Osteoblast (primary cell): Measurements from ENCODE around the gene TRPV4. TPM values are rescaled to one million over a fixed set of nuclear protein-coding genes. Genes with fewer than 3 reads are reported as not detected.

Experiments
- DNase-seq: peaks from one replicate; pipeline ENCODE4 v3.0.0; 2011; ENCODE audit warnings: low spot score, mixed read lengths; ENCODE audit not compliant: insufficient read length; ENCODE audit errors: missing footprints
- H2AFZ ChIP-seq: 2 replicates; pipeline ENCODE4 v1.6.0; 2011; ENCODE audit warnings: mild to moderate bottlenecking, low read length
- H3K27ac ChIP-seq: 2 replicates; pipeline ENCODE4 v1.5.1; 2011; ENCODE audit warnings: mild to moderate bottlenecking, low read depth, low read length, moderate library complexity
- H3K27me3 ChIP-seq: 2 replicates; pipeline ENCODE4 v1.6.0; 2012; ENCODE audit warnings: mild to moderate bottlenecking, control low read depth, inconsistent platforms, low read length, moderate library complexity; ENCODE audit not compliant: insufficient read depth
- H3K36me3 ChIP-seq: 2 replicates; pipeline ENCODE4 v1.5.1; 2011; ENCODE audit warnings: mild to moderate bottlenecking, low read length, control low read depth, moderate library complexity; ENCODE audit not compliant: insufficient read depth
- H3K4me1 ChIP-seq: 2 replicates; pipeline ENCODE4 v1.5.1; 2011; ENCODE audit warnings: mild to moderate bottlenecking, low read length, control low read depth, moderate library complexity; ENCODE audit not compliant: insufficient read depth
- H3K4me2 ChIP-seq: 2 replicates; pipeline ENCODE4 v1.6.0; 2011; ENCODE audit warnings: mild to moderate bottlenecking, low read length; ENCODE audit not compliant: insufficient read depth
- H3K4me3 ChIP-seq: fragments of 200-600 bp; sonication (generic); 3 replicates; pipeline ENCODE4 v1.5.1; 2012; ENCODE audit warnings: mild to moderate bottlenecking, low read length, inconsistent platforms; ENCODE audit not compliant: insufficient read depth
- H3K79me2 ChIP-seq: 2 replicates; pipeline ENCODE4 v1.6.0; 2012; ENCODE audit warnings: mild to moderate bottlenecking, low read length, control low read depth, inconsistent platforms; ENCODE audit not compliant: insufficient read depth
- H3K9me3 ChIP-seq: 2 replicates; pipeline ENCODE4 v1.5.1; 2011; ENCODE audit warnings: low read depth, low read length, control low read depth
- H4K20me1 ChIP-seq: 2 replicates; pipeline ENCODE4 v1.6.0; 2012; ENCODE audit warnings: mild to moderate bottlenecking, low read length, control low read depth; ENCODE audit not compliant: insufficient read depth
- total RNA-seq: library from RNA; depleted of rRNA; stranded (reverse); fragments of >200 nt; gene quantifications from 2 replicates; pipeline ENCODE4 v1.2.3, GENCODE V29; 2012
- TF ChIP-seq, protein P1 (sequence below): IDR thresholded peaks from 2 replicates; pipeline ENCODE4 v1.5.1; 2011; ENCODE audit warnings: mild to moderate bottlenecking, low read depth, low read length, moderate library complexity; ENCODE audit errors: extremely low read depth

TRPV4 gene
- total RNA-seq, 1 donor, result 5.8 TPM

DNA sequence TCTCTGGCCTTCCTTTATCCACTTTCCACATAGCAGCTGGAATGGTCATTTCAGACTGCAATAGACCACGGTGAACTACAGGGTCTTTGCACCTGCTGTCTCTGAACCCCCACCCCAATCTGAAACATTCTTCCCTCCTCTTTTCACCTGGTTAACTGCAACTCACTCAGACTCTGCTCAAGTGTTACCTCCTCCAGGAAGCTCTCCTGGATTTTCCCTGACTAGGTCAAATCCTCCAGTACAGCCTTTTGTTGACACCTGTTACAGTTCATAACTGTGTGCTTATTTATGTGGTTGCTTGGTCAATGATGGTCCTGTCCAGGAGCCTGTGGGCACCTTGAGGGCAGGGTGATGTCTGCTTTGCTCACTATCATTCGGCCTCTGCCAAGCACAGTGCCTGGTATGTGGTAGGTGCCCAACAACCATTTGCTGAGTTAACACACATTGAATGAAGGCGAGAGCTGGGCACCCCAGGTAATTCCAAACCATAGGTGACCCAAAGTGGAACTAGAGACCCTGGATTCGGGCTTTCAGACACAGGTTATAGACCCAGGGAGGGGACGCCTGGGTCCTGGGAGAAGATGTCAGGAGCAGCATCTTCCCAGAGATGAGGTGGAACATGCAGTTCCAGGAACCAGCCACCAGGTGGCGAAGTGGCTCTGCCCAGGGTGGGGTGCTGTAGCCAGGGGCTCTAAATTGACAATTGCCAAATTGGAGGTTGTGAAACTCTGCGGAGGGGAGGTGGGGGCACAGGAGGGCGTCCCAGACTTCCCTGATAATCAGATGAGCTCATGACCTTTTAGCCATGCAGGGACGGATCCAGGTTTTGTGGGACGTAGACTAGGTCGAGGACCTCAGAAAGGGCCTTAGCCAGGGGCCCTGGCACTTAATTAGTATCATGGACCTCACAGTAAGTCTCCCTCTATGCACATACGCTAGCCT, 28.1 kb downstream of the TRPV4 start:
- no peak overlapping the region for H3K27ac ChIP-seq
- H3K9me3 ChIP-seq, result no peaks in the 10 kb centered on the region
- H3K79me2 ChIP-seq, result no peaks in the 10 kb centered on the region
- H4K20me1 ChIP-seq, result no peaks in the 10 kb centered on the region
- DNase-seq, result peak; percentile 91
- H2AFZ ChIP-seq, result no peak overlapping the region
- H3K36me3 ChIP-seq, result no peaks in the 10 kb centered on the region
- H3K27me3 ChIP-seq, result no peaks in the 10 kb centered on the region
- no peaks in the 10 kb centered on the region for H3K4me1 ChIP-seq
- TF ChIP-seq, protein P1, sequence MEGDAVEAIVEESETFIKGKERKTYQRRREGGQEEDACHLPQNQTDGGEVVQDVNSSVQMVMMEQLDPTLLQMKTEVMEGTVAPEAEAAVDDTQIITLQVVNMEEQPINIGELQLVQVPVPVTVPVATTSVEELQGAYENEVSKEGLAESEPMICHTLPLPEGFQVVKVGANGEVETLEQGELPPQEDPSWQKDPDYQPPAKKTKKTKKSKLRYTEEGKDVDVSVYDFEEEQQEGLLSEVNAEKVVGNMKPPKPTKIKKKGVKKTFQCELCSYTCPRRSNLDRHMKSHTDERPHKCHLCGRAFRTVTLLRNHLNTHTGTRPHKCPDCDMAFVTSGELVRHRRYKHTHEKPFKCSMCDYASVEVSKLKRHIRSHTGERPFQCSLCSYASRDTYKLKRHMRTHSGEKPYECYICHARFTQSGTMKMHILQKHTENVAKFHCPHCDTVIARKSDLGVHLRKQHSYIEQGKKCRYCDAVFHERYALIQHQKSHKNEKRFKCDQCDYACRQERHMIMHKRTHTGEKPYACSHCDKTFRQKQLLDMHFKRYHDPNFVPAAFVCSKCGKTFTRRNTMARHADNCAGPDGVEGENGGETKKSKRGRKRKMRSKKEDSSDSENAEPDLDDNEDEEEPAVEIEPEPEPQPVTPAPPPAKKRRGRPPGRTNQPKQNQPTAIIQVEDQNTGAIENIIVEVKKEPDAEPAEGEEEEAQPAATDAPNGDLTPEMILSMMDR, result peak; percentile 93
- H3K4me2 ChIP-seq, result no peak overlapping the region
- no peak overlapping the region for H3K4me3 ChIP-seq

DNA sequence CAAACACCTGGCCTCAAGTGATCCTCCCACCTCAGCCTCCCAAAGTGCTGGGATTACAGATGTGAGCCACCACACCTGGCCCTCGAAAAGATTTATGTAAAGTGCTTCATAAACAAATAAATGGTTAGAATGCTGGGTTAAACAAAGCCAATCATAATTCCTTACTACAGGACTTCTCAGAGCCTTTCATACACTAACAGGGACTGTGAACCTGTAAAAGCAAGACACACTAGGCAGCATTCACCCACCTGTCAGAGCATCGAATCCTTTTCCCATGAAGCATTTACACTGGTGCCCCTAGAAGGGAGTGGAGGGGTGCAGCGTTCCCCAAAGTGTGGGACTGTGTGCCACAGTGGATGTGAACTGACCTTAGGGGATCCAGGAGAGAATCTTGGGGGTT, 29.5 kb downstream of the TRPV4 start:
- TF ChIP-seq, protein P1, result no peak

DNA sequence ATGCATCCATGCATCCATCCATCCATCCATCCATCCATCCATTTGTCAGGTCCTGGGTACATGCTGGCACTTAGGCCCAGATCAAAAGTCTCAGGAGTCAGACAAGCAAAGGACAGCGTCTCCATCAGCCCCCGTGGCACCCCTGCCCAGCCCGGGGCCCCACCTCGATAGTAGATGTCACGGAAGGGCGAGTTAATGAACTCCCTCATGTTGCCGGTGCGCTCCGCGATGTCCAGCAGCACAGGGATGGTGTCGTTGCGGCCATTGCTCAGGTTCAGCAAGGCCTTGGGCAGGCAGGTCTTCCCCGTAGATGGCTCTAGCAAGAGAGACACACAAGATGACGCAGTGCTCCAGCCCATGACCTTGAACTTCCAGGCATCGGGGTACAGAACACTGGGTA, 30.4 kb downstream of the TRPV4 start:
- no peak overlapping the region for H3K4me3 ChIP-seq
- H3K27me3 ChIP-seq, result no peaks in the 10 kb centered on the region
- no peak overlapping the region for H2AFZ ChIP-seq
- no peaks in the 10 kb centered on the region for H3K79me2 ChIP-seq
- H3K36me3 ChIP-seq, result no peaks in the 10 kb centered on the region
- TF ChIP-seq, protein P1, result no peak
- no peak overlapping the region for H3K27ac ChIP-seq
- no peaks in the 10 kb centered on the region for H3K4me1 ChIP-seq
- no peaks in the 10 kb centered on the region for H4K20me1 ChIP-seq
- no peak for DNase-seq
- no peaks in the 10 kb centered on the region for H3K9me3 ChIP-seq
- H3K4me2 ChIP-seq, result no peak overlapping the region

More for the DNA sequence above, 29.5 kb downstream of the TRPV4 start:
- H3K4me2 ChIP-seq, result no peak overlapping the region
- no peak overlapping the region for H3K4me3 ChIP-seq
- no peaks in the 10 kb centered on the region for H3K9me3 ChIP-seq
- no peaks in the 10 kb centered on the region for H3K36me3 ChIP-seq
- no peaks in the 10 kb centered on the region for H3K27me3 ChIP-seq
- no peak for DNase-seq
- H4K20me1 ChIP-seq, result no peaks in the 10 kb centered on the region
- no peak overlapping the region for H3K27ac ChIP-seq
- no peaks in the 10 kb centered on the region for H3K4me1 ChIP-seq
- H3K79me2 ChIP-seq, result no peaks in the 10 kb centered on the region
- no peak overlapping the region for H2AFZ ChIP-seq

DNA sequence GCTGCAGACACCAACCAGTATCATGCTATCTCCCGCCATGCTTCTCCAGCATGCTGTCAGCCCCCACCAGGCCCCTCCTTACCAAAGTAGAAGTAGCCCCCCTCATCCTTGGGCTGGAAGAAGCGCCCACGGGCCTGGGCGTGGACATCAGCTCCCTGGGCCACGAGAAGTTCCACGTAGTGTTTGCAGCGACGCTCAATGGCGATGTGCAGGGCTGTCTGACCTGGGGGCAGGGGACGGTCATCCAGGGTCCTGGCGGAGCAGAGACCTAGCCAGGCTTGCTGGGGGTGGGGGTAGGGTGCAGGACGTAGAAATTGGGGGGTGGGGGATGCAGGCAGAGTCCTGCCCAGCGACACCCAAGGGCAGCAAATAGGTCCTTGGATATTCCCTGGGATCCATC, 32.7 kb downstream of the TRPV4 start:
- Histone ChIP-seq H3K4me3 (no peak overlapping the region), H4K20me1 (no peaks in the 10 kb centered on the region), H3K36me3 (no peaks in the 10 kb centered on the region), H2AFZ (no peak overlapping the region), H3K79me2 (no peaks in the 10 kb centered on the region), H3K27ac (no peak overlapping the region), H3K9me3 (no peaks in the 10 kb centered on the region), H3K4me1 (peaks cover 4% of the 10 kb centered on the region), H3K4me2 (no peak overlapping the region), H3K27me3 (no peaks in the 10 kb centered on the region)
- TF ChIP-seq, protein P1, result no peak
- DNase-seq, result peak; percentile 55
